Measurements from ENCODE around the gene OSBPL8. TPM values are rescaled to one million over a fixed set of nuclear protein-coding genes. Genes with fewer than 3 reads are reported as not detected.

OSBPL8 gene
- total and polyA plus RNA-seq, 4 donors = 8.6 to 114 (median 53.3) TPM

GRCh38 chr12:76445462-76445861 is 114.1 kb downstream of the OSBPL8 start:
- ATAC-seq (ENCODE audit: insufficient read depth, low FRiP score) = no peak
- Histone ChIP-seq H3K9ac (ENCODE audit: insufficient read depth in 1 of 2, low read length in 2 of 2) (no peak overlapping the region), H3K36me3 (ENCODE audit: control insufficient read depth in 4 of 4, insufficient read depth in 4 of 4, low read length in 4 of 4) (peaks cover 0 to 10% (median 2%) of the 10 kb centered on the region in 4 donors), H3K9me3 (ENCODE audit: control insufficient read depth in 4 of 4, insufficient read depth in 3 of 4, low read length in 3 of 4) (no peaks in the 10 kb centered on the region), H3K27me3 (ENCODE audit: control insufficient read depth in 3 of 3, insufficient read depth in 3 of 3, low read length in 2 of 3) (no peaks in the 10 kb centered on the region), H3K4me3 (no peak overlapping the region), H3K4me1 (ENCODE audit: control insufficient read depth in 5 of 5, insufficient read depth in 5 of 5, low read length in 5 of 5) (peaks cover 0 to 12% (median 0%) of the 10 kb centered on the region in 5 donors), H3K27ac (ENCODE audit: low read depth in 1 of 2, low read length in 1 of 2) (no peak overlapping the region)
- no peak for DNase-seq
- 85 to 100% methylated on average over 1 of the region's 1 CpG for WGBS, 2 donors
- TF ChIP-seq, protein P1, sequence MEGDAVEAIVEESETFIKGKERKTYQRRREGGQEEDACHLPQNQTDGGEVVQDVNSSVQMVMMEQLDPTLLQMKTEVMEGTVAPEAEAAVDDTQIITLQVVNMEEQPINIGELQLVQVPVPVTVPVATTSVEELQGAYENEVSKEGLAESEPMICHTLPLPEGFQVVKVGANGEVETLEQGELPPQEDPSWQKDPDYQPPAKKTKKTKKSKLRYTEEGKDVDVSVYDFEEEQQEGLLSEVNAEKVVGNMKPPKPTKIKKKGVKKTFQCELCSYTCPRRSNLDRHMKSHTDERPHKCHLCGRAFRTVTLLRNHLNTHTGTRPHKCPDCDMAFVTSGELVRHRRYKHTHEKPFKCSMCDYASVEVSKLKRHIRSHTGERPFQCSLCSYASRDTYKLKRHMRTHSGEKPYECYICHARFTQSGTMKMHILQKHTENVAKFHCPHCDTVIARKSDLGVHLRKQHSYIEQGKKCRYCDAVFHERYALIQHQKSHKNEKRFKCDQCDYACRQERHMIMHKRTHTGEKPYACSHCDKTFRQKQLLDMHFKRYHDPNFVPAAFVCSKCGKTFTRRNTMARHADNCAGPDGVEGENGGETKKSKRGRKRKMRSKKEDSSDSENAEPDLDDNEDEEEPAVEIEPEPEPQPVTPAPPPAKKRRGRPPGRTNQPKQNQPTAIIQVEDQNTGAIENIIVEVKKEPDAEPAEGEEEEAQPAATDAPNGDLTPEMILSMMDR (IDR thresholded peaks at IDR 0.05; ENCODE audit: control extremely low read depth, extremely low read depth) = no peak

DNA sequence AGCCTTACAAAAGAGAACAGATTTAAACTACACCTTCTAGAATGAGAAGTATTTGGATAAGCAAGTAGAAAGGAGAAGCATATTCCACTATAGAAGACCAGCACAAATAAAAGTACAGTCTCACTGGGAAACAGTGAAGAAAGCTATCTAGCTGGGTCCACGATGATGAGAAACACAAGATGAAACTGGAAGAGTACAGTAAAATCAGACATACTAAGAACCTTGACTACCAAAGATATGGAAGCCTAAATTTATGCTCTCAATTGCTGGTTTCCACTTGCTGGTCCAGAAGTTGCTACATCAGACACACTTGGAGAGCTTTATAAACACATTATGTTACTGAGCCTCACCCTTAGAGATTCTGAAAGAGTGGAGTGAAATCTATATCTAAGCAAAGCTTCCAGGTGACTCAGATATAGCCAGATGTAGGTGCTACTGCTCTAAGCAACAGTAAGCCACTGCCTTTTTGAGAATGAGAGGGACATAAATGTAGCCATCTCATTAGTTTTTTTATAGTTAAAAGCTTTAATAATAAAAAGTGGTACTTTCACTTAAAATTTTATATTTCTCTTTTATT is 115.1 kb downstream of the OSBPL8 start:
- WGBS, 2 donors = 78 to 97% methylated on average over 1 of the region's 1 CpG
- TF ChIP-seq, protein P1 (IDR thresholded peaks at IDR 0.05; ENCODE audit: control extremely low read depth, extremely low read depth) = no peak
- DNase-seq (no peak), ATAC-seq (ENCODE audit: insufficient read depth, low FRiP score) (no peak)
- H3K9me3 ChIP-seq (ENCODE audit: control insufficient read depth in 4 of 4, insufficient read depth in 3 of 4, low read length in 3 of 4) = no peaks in the 10 kb centered on the region
- peaks cover 0 to 4% (median 0%) of the 10 kb centered on the region in 4 donors for H3K36me3 ChIP-seq (ENCODE audit: control insufficient read depth in 4 of 4, insufficient read depth in 4 of 4, low read length in 4 of 4)
- H3K4me1 ChIP-seq (ENCODE audit: control insufficient read depth in 5 of 5, insufficient read depth in 5 of 5, low read length in 5 of 5) = peaks cover 0 to 8% (median 0%) of the 10 kb centered on the region in 5 donors
- H3K4me3 ChIP-seq = no peak overlapping the region
- no peak overlapping the region for H3K9ac ChIP-seq (ENCODE audit: insufficient read depth in 1 of 2, low read length in 2 of 2)
- no peak overlapping the region for H3K27ac ChIP-seq (ENCODE audit: low read depth in 1 of 2, low read length in 1 of 2)
- H3K27me3 ChIP-seq (ENCODE audit: control insufficient read depth in 3 of 3, insufficient read depth in 3 of 3, low read length in 2 of 3) = no peaks in the 10 kb centered on the region

DNA sequence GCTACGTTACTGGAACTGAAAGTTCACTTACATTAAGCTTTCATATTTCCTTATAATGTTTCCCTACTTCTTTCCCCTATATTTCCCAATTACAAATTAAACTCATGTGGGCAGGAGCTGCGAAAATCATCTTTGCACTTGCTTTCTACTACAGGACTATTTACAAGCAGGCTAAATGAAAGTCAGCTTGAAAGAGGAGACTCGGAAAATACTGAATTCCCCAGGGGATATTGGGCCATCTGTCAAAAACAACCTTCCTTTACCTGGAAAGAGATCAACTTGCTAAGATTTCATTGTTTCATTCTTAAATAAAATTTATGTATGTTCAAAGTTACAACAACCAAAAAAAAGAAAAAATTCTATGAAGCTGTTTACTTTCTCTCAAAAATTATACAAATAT is 118.6 kb downstream of the OSBPL8 start:
- 93 to 95% methylated on average over 3 of the region's 3 CpGs for WGBS, 2 donors
- TF ChIP-seq, protein P1 (IDR thresholded peaks at IDR 0.05; ENCODE audit: control extremely low read depth, extremely low read depth) = no peak

GRCh38 chr12:76432733-76433132 is 126.8 kb downstream of the OSBPL8 start:
- H3K36me3 ChIP-seq (ENCODE audit: control insufficient read depth in 4 of 4, insufficient read depth in 4 of 4, low read length in 4 of 4) = peaks cover 0 to 9% (median 0%) of the 10 kb centered on the region in 4 donors
- TF ChIP-seq, protein P1 (IDR thresholded peaks at IDR 0.05; ENCODE audit: control extremely low read depth, extremely low read depth) = no peak
- no peaks in the 10 kb centered on the region for H3K27me3 ChIP-seq (ENCODE audit: control insufficient read depth in 3 of 3, insufficient read depth in 3 of 3, low read length in 2 of 3)
- H3K27ac ChIP-seq (ENCODE audit: low read depth in 1 of 2, low read length in 1 of 2) = no peak overlapping the region
- H3K9ac ChIP-seq (ENCODE audit: insufficient read depth in 1 of 2, low read length in 2 of 2) = no peak overlapping the region
- no peak for DNase-seq
- no peak for ATAC-seq (ENCODE audit: insufficient read depth, low FRiP score)
- H3K4me3 ChIP-seq = no peak overlapping the region
- H3K4me1 ChIP-seq (ENCODE audit: control insufficient read depth in 5 of 5, insufficient read depth in 5 of 5, low read length in 5 of 5) = no peaks in the 10 kb centered on the region
- H3K9me3 ChIP-seq (ENCODE audit: control insufficient read depth in 4 of 4, insufficient read depth in 3 of 4, low read length in 3 of 4) = peaks cover 0 to 7% (median 4%) of the 10 kb centered on the region in 4 donors

More for the DNA sequence above, 118.6 kb downstream of the OSBPL8 start:
- H3K36me3 ChIP-seq (ENCODE audit: control insufficient read depth in 4 of 4, insufficient read depth in 4 of 4, low read length in 4 of 4) = no peaks in the 10 kb centered on the region
- H3K4me1 ChIP-seq (ENCODE audit: control insufficient read depth in 5 of 5, insufficient read depth in 5 of 5, low read length in 5 of 5) = peaks cover 0 to 6% (median 0%) of the 10 kb centered on the region in 5 donors
- H3K9ac ChIP-seq (ENCODE audit: insufficient read depth in 1 of 2, low read length in 2 of 2) = no peak overlapping the region
- DNase-seq (no peak), ATAC-seq (ENCODE audit: insufficient read depth, low FRiP score) (no peak)
- H3K27me3 ChIP-seq (ENCODE audit: control insufficient read depth in 3 of 3, insufficient read depth in 3 of 3, low read length in 2 of 3) = no peaks in the 10 kb centered on the region
- H3K27ac ChIP-seq (ENCODE audit: low read depth in 1 of 2, low read length in 1 of 2) = no peak overlapping the region
- no peaks in the 10 kb centered on the region for H3K9me3 ChIP-seq (ENCODE audit: control insufficient read depth in 4 of 4, insufficient read depth in 3 of 4, low read length in 3 of 4)
- no peak overlapping the region for H3K4me3 ChIP-seq
